ENCODE data around the gene CDH18. TPM values are rescaled to one million over a fixed set of nuclear protein-coding genes. Genes with fewer than 3 reads are reported as not detected.

CDH18 gene
- total and polyA plus RNA-seq, 2 of the 13 experiments (the other 11 are each of a cell fraction or from before 2014, with no cell fraction given): not detected

GRCh38 chr5:19986806-19987205, 1.2 kb downstream of the CDH18 start:
- FAIRE-seq (no peak), DNase-seq (ENCODE audit: low spot score) (no peak), ATAC-seq (no peak)
- Histone ChIP-seq H3K9ac (ENCODE audit: insufficient read depth, low read depth, low read length) (no peak overlapping the region), H3K4me3 (replicated peaks in 1 of 3; ENCODE audit: insufficient read depth in 1 of 3, low read depth in 2 of 3, low read length in 3 of 3) (no peak overlapping the region), H3K79me2 (ENCODE audit: insufficient read depth, low read length) (no peaks in the 10 kb centered on the region), H3K4me2 (ENCODE audit: low read depth, low read length) (no peak overlapping the region), H2AFZ (ENCODE audit: low read length) (no peak overlapping the region), H3K27ac (ENCODE audit: extremely low read length, insufficient read depth, low read length) (no peak overlapping the region), H3K4me1 (ENCODE audit: insufficient read depth, low read length) (no peaks in the 10 kb centered on the region), H3K9me3 (ENCODE audit: low read length) (no peaks in the 10 kb centered on the region), H4K20me1 (ENCODE audit: insufficient read depth, low read length) (no peaks in the 10 kb centered on the region), H3K36me3 (replicated peaks in 1 of 2; ENCODE audit: control insufficient read depth in 1 of 2, insufficient read depth in 2 of 2, low read length in 2 of 2) (no peaks in the 10 kb centered on the region), H3K27me3 (ENCODE audit: control insufficient read depth in 1 of 2, insufficient read depth in 2 of 2, low read length in 2 of 2) (peaks cover 0 to 1% of the 10 kb centered on the region in 2 experiments; a peak in 1 of 5 replicates)
- WGBS (ENCODE audit: low lambda C conversion rate): 2% methylated on average over 2 of the region's 2 CpGs
- POLR2A ChIA-PET: no interaction called here
- no peak for TF ChIP-seq TP53 (CRISPR knock-in tag; conservative IDR thresholded peaks at IDR 0.05)
- no peak for TF ChIP-seq HOXA5 (CRISPR knock-in tag; IDR thresholded peaks at IDR 0.05)
- in situ Hi-C loops (cut with HindIII; ENCODE audit: extremely low pct_ligation_motif_present, low pct_unique_long_range_greater_than_20kb) (no loop called here), intact Hi-C loops (cut with micrococcal nuclease; ENCODE audit: unreplicated experiment) (no loop called here)
- CTCF ChIA-PET (ENCODE audit: low intra/inter-chr PET ratio, low total read pairs): no interaction called here
- BruUV-seq (replicated peaks): no TSS peak

- TF ChIP-seq SUZ12 (IDR thresholded peaks at IDR 0.05; ENCODE audit: low read depth, low read length) (no peak), ATF5 (CRISPR knock-in tag; IDR thresholded peaks at IDR 0.05; ENCODE audit: low read depth) (no peak), ZSCAN5A (CRISPR knock-in tag; IDR thresholded peaks at IDR 0.05; ENCODE audit: borderline replicate concordance) (no peak), THRA (CRISPR knock-in tag; IDR thresholded peaks at IDR 0.05; ENCODE audit: borderline replicate concordance) (no peak), MATR3 (CRISPR knock-in tag; IDR thresholded peaks at IDR 0.05) (no peak)
- WGBS (ENCODE audit: low lambda C conversion rate): 0% methylated on average over 1 of the region's 1 CpG
- H3K79me2 ChIP-seq (ENCODE audit: insufficient read depth, low read length): no peaks in the 10 kb centered on the region
- no peak overlapping the region for H3K4me3 ChIP-seq (replicated peaks in 1 of 3; ENCODE audit: insufficient read depth in 1 of 3, low read depth in 2 of 3, low read length in 3 of 3)
- H2AFZ ChIP-seq (ENCODE audit: low read length): no peak overlapping the region
- H3K9me3 ChIP-seq (ENCODE audit: low read length): no peaks in the 10 kb centered on the region
- CTCF ChIA-PET (ENCODE audit: low intra/inter-chr PET ratio, low total read pairs): no interaction called here
- FAIRE-seq (no peak), ATAC-seq (no peak), DNase-seq (ENCODE audit: low spot score) (no peak)
- no peaks in the 10 kb centered on the region for H3K4me1 ChIP-seq (ENCODE audit: insufficient read depth, low read length)
- no TSS peak for BruUV-seq (replicated peaks)
- no peak overlapping the region for H3K4me2 ChIP-seq (ENCODE audit: low read depth, low read length)
- POLR2A ChIA-PET: no interaction called here
- H4K20me1 ChIP-seq (ENCODE audit: insufficient read depth, low read length): no peaks in the 10 kb centered on the region
- H3K27me3 ChIP-seq (ENCODE audit: control insufficient read depth in 1 of 2, insufficient read depth in 2 of 2, low read length in 2 of 2): peaks cover 0 to 1% of the 10 kb centered on the region in 2 experiments; a peak in 1 of 5 replicates
- H3K36me3 ChIP-seq (replicated peaks in 1 of 2; ENCODE audit: control insufficient read depth in 1 of 2, insufficient read depth in 2 of 2, low read length in 2 of 2): no peaks in the 10 kb centered on the region
- intact Hi-C loops (cut with micrococcal nuclease; ENCODE audit: unreplicated experiment) (no loop called here), in situ Hi-C loops (cut with HindIII; ENCODE audit: extremely low pct_ligation_motif_present, low pct_unique_long_range_greater_than_20kb) (no loop called here)
- H3K9ac ChIP-seq (ENCODE audit: insufficient read depth, low read depth, low read length): no peak overlapping the region
- H3K27ac ChIP-seq (ENCODE audit: extremely low read length, insufficient read depth, low read length): no peak overlapping the region
These were observed 1.9 kb downstream of the CDH18 start for GRCh38 chr5:19986031-19986619.
